GM21737 (cell line): ENCODE measurements around the gene PAPSS1.
"Not testable (repeated sequence)": the region's sequence is repeated elsewhere in the genome, so short reads cannot be mapped to it uniquely, and the experiment has no call there.

Source experiments
- ATAC-seq: cut with Tn5 transposase; IDR thresholded peaks from one replicate; pipeline ENCODE4 v1.9.1; 2021; ENCODE audit warnings: mild to moderate bottlenecking, moderate library complexity; ENCODE audit not compliant: unreplicated experiment

The PAPSS1 gene

DNA sequence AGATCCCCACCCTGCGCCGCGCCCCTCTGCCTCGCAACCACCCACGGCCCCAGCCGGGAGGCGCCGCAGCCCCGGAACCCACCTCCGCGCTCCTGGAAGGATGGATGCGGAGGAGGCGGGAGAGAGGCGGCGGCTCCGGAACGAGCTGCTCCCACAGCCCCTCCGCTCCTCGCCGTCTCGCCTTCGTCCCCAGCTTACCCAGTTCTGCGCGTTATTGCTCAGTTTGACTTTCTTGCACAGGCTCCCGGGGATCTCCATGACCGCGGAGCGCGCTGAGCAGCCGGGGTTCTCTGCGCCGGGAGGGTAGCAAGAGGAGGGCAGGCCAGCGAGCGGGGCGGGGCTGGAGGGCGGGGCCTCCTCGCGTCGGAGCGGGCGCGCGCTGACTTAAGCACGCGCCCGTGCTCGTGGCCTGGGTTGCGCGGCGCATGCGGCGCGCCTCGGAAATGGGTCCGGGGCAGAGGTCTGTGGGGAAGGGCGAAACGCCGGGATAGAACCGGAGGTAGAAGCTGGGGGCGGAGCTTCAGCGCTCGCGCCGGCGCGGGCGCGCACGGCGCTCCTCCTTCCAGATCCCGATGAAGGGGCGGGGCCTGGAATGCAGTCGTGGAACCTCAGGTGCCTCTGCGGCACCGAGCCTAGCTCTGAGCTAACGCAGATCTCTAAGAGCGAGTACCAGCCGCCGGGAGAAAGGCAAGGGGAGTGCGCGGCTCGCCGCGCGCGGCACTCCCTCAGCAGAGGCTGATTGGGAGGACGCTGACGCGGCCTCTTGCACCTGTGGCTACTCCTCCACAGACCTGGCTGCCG is at the start of gene PAPSS1:
Gene PAPSS1 (minus strand): TSS at position 313 of the 801 bp plus-strand sequence. CDS start 55 bp downstream, at position 258.
- ATAC-seq, result peak; percentile 88

DNA sequence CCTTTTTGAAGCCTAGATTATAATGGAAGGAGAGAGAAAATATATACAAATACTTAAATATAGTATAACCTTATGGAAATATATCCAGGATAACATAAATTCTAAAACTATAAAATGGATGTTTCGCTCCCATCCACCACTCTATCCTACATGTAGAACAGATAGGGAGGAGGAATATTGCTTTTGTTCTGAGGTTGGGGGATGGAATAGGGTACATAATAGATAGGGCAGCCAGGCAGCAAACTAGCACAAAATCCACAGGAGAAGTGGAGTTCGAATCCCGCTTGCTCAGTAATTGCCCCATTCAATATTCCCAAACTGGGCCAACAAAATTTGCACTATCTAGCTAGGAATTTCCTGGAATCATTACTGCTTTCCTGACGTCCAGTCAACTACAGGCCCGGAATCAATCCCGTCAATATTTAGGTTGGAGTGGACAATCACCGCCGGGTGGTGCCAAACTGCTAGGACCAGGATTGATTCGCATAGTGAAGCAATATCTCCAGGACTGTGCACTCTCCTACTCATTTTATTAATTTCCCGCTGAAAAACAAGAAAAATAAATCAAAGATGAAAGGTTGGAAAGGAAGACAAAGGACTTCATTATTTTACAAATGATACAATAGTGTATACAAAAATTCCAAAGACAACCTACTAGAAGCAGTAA is 40.4 kb upstream of the PAPSS1 start:
- no peak for ATAC-seq

GRCh38 chr4:107757864-107758476 is 37.9 kb upstream of the PAPSS1 start:
- no peak for ATAC-seq

- no peak for ATAC-seq
Observed at GRCh38 chr4:107757283-107757682, 37.2 kb upstream of the PAPSS1 start.

DNA sequence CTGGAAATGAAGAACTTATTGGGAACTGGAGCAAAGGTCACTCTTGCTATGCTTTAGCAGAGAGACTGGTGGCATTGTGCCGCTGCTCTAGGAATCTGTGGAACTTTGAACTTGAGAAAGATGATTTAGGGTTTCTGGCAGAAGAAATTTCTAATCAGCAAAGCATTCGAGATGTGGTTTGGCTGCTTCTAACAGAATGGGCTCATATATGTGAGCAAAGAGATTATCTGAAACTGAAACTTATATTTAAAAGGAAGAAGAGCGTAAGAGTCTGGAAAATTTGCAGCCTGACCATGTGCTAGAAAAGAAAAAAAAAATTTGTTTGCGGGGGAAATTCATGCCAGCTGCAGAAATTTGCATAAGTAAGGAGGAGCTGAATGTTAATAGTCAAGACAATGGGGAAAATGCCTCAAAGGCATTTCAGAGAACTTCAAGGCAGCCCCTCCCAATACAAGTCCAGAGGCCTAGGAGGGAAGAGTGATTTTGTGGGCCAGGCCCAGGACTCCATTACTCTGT is 35.9 kb upstream of the PAPSS1 start:
- no peak for ATAC-seq

- ATAC-seq, result no peak
Observed at GRCh38 chr4:107751670-107752069, 31.6 kb upstream of the PAPSS1 start.

DNA sequence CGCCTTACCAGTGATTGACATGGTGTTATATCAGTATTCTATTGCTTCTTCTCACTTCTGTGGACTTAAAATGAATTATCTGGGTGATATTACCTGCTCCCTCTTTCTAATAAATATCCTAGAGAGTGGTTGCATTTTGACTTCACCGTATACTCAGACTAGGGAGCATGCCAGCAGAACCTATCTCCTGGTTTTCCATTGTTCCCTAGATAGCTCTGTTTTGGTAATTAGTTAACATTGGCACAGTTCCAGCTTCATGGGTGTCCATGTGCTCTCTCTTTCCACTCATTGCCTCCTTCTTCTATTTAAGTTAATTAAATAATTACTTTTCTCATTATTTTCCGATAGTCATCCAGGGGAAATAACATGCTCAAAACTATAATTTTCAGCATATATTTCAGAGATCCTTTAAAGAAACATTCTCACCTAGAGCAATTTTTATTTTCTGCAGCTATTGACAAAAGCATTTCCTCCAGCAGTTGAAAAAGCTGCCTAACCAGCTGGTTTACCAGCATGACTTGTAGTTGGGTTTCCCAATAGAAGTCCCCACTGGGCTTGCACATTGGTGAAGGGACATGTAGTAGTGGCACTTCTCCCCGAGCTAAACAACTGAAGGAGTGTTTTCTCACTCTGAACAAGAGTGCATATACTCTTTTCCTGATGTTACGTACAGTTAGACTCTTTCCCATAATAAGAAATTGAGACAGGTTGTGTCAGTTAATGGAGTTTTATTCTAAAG is 27.9 kb upstream of the PAPSS1 start:
- no peak for ATAC-seq

GRCh38 chr4:107746161-107746560 is 26.1 kb upstream of the PAPSS1 start:
- no peak for ATAC-seq

DNA sequence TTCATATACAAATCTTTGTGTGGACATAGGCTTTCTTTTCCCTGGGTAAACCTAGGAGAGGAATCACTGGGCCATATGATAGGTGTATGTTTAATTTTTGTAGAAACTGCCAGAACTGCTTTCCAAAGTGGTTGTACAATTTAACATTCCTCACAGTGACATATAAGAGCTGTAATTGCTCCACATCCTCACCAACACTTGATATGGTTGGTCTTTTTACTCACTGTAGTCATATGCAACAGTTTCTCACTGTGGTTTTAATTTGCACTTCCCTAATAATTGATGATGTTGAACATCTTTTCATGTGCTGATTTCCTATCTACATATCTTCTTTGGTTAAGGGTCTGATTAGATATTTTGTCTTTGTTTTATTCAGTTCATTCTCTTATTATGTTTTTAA is 24.5 kb upstream of the PAPSS1 start:
- ATAC-seq, result no peak

DNA sequence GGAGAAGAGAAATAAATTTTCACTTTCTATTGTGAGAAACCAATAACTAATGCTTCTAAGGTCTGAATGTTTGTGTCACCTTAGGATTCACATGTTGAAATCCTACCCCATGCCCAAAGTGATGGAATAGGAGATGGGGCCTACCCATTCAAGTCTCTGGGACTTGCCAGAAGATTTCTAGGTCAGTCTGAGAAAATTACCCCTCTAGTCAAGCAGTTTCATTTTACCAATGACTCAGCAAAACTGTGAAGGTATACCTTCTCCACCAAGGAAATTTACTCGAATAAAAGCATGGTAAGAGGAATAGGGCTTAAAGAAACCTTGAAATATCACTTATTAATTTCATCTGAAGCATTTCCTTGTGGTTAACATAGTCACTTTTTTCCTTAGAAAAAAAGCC is 23.5 kb upstream of the PAPSS1 start:
- no peak for ATAC-seq

- ATAC-seq, result no peak
Observed at GRCh38 chr4:107742791-107743190, 22.8 kb upstream of the PAPSS1 start.

- no peak for ATAC-seq
Observed at GRCh38 chr4:107742196-107742595, 22.2 kb upstream of the PAPSS1 start.

DNA sequence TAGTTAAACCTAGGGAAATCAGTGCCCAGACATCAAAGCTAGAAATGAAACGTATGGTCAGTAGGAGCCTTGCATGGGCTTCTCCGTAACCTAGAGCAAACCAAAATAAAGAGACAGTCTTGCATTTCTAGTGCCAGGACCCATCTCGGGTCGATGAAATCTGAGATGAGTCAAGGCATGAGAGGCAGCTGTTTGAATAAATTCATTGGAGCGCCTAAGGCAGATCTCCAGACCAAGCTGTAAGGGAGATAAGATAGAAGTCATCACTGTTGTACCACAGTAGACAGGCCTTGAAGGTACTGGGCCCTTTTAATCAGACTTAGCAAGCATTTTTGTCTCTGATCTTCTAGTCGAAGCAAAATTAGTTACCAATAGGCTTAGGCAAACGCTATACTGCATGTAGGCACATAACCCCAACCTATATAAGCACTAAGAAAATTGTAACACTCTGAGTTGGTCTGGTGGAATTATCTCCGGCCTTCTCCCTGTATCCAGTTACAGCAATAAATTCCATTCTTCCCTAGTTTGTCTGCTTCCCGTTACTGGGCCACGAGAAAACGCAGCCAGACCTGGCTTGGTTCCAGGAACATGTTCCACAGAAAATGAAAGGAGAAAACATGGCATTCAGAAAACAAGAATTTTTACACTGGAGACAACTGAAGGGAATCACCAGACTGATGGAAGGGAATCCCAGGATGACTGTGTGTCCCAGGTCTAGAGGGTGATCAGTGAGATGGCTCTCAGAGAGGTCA is 21.1 kb upstream of the PAPSS1 start:
- no peak for ATAC-seq

GRCh38 chr4:107740381-107740780 is 20.3 kb upstream of the PAPSS1 start:
- ATAC-seq, result no peak

- ATAC-seq, result no peak
Observed at GRCh38 chr4:107737450-107737849, 17.4 kb upstream of the PAPSS1 start.

DNA sequence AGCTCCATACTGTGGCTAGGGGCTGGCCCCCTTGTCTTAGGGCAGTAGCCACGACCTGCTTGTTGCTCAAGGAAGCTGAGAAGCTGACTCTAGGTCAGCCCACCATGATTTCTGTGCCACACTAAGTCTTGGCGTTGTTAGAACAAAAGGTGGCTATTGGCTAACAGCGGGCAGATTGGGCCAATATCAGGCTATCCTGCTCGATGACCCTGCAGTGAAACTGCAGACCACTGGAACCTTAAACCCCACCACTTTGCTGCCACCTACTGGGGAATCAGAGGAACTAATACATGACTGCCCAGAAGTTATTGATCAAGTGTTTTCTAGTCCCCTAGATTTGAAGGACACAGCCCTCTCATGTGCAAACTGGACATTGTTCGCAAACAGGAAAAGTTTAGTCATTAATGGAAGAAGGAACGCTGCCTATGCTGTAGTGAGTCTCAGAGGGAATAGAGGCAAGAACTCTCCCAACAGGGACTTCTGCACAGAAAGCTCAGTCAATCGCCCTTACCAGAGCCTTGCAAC is 17.0 kb upstream of the PAPSS1 start:
- peak; percentile 46 for ATAC-seq

DNA sequence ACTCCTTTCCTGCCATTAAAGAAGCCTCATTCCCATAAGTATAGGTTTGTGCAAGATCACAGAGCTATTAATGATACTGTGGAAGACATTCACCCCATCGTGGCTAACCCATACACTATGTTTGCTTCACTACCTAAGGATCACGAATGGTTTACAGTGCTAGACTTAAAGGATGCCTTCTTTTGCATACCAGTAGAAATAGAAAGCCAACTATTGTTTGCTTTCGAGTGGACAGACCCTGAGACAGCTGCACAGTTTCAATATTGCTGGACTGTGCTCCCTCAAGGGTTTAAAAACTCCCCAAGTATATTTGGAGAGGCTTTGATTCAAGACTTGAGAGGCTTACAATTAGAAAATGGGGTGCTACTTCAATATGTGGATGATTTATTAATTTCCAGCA is 16.0 kb upstream of the PAPSS1 start:
- ATAC-seq, result peak; percentile 59

DNA sequence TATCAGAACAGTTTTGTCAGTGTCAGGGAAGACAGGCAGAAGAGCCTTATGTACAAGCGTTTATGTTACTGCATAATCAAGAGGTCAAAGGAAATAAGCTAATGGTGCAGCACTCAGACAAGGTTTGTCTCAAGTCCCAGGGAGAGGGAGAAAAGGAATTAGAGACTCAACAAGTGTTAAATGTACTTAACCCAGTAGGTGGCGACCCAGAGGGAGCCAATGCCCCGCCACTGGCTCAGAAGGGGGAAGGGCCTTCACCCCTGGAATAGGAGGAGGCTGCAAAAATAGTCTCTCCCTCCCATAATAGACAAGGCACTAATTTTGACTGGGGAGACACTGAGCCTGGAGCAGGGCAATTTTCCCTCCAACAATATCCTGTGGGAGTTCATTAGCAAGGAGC is 14.1 kb upstream of the PAPSS1 start:
- ATAC-seq, result no peak

DNA sequence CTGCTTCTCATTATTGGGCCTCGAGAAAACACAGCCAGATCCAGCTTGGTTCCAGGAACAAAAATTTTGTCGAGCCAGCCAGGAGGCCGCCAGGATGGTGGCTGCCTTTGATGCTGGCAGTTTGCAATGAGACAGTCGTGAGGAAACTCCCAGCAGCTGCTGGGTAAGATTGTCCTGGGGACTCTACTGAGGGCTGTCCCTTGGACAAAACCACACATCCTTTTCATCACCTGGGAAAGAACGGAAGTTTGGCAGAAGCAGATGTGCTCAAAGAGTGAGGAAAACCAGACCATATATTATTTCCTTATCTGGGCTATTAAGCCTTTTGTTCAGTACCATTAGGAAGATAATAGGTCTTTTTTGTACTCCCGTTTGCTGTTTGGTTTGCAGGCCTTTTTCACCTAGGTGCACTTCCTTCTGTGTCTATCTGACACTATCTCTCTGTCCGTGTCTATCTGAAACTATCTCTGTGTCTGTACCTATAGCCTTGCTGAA is 13.4 kb upstream of the PAPSS1 start:
- ATAC-seq, result no peak

GRCh38 chr4:107729050-107729449 is 9.0 kb upstream of the PAPSS1 start:
- not testable (repeated sequence) for ATAC-seq
